Smooth muscle cell (in vitro differentiated cells): ENCODE measurements around the gene PARVA. TPM values are rescaled to one million over a fixed set of nuclear protein-coding genes. Genes with fewer than 3 reads are reported as not detected.

Experiments
- DNase-seq: peaks from one replicate; lab custom pipeline; 2025; ENCODE audit not compliant: unreplicated experiment; lab: John Stamatoyannopoulos, UW
- H2AFZ ChIP-seq: fragments of 200-600 bp; sonication (generic); 2 replicates; pipeline ENCODE4 v1.6.0; 2016; ENCODE audit warnings: antibody characterized with exemption, low read depth, mild to moderate bottlenecking
- H3F3A ChIP-seq: fragments of 200-600 bp; sonication (generic); 2 replicates; pipeline ENCODE4 v1.6.0; 2017; ENCODE audit warnings: antibody characterized with exemption, low read depth
- H3K27ac ChIP-seq: fragments of 200-600 bp; sonication (generic); 2 replicates; pipeline ENCODE4 v1.5.1; 2016; ENCODE audit warnings: low read depth, mild to moderate bottlenecking
- H3K27me3 ChIP-seq: fragments of 200-600 bp; sonication (generic); 2 replicates; pipeline ENCODE4 v1.6.1; 2016; ENCODE audit warnings: low read depth, mild to moderate bottlenecking
- H3K36me3 ChIP-seq: fragments of 200-600 bp; sonication (generic); 2 replicates; pipeline ENCODE4 v1.5.1; 2016; ENCODE audit warnings: low read depth
- H3K4me1 ChIP-seq: fragments of 200-600 bp; sonication (generic); 2 replicates; pipeline ENCODE4 v1.5.1; 2016; ENCODE audit warnings: low read depth
- H3K4me2 ChIP-seq: fragments of 200-600 bp; sonication (generic); 2 replicates; pipeline ENCODE4 v1.6.0; 2016; ENCODE audit warnings: mild to moderate bottlenecking
- H3K4me3 ChIP-seq: fragments of 200-600 bp; sonication (generic); 2 replicates; pipeline ENCODE4 v1.5.1; 2016; ENCODE audit warnings: mild to moderate bottlenecking
- H3K79me2 ChIP-seq: fragments of 200-600 bp; sonication (generic); 2 replicates; pipeline ENCODE4 v1.6.0; 2016; ENCODE audit warnings: low read depth, mild to moderate bottlenecking
- H3K9ac ChIP-seq: fragments of 200-600 bp; sonication (generic); 2 replicates; pipeline ENCODE4 v1.6.0; 2016; ENCODE audit warnings: low read depth
- H3K9me3 ChIP-seq: fragments of 200-600 bp; sonication (generic); replicated peaks from 2 replicates; pipeline ENCODE4 v1.5.1; 2016; ENCODE audit warnings: low read depth
- H4K20me1 ChIP-seq: fragments of 200-600 bp; sonication (generic); 2 replicates; pipeline ENCODE4 v1.6.0; 2016; ENCODE audit warnings: low read depth
- WGBS: methylation state at CpG from one replicate; pipeline ENCODE4 v1.1.7; 2016; ENCODE audit warnings: low lambda C conversion rate; 5-methylcytosine and 5-hydroxymethylcytosine counted together
- polyA plus RNA-seq: library from polyadenylated mRNA; unstranded; fragments of >200 nt; fragmentation: Nextera tagmentation; extraction: Ambion mirVana; gene quantifications from 2 replicates; pipeline ENCODE4 v1.2.1, GENCODE V29; 2016
- total RNA-seq: library from RNA; depleted of rRNA; stranded (reverse); fragments of >200 nt; gene quantifications from 2 replicates; pipeline ENCODE4 v1.2.3, GENCODE V29; 2014
- TF ChIP-seq, protein P1 (sequence below): fragments of 200-600 bp; sonication (generic); IDR thresholded peaks from 2 replicates; pipeline ENCODE4 v1.5.1; 2017; ENCODE audit warnings: borderline replicate concordance, mild to moderate bottlenecking, antibody characterized with exemption; ENCODE audit not compliant: insufficient read depth, poor library complexity, severe bottlenecking

PARVA gene
- total and polyA plus RNA-seq, 2 experiments from 2014 or later, result 73.9 to 99.4 TPM

- peaks cover 100% of the 10 kb centered on the region for H3K79me2 ChIP-seq
- no peak overlapping the region for H3K4me3 ChIP-seq
- no peaks in the 10 kb centered on the region for H3K9me3 ChIP-seq
- no peak for DNase-seq
- H3K4me2 ChIP-seq, result no peak overlapping the region
- no peaks in the 10 kb centered on the region for H3K4me1 ChIP-seq
- H3K36me3 ChIP-seq, result peaks cover 8% of the 10 kb centered on the region
- no peak overlapping the region for H2AFZ ChIP-seq
- peaks cover 47% of the 10 kb centered on the region for H4K20me1 ChIP-seq
- 97% methylated on average over 2 of the region's 2 CpGs for WGBS
- no peaks in the 10 kb centered on the region for H3F3A ChIP-seq
- TF ChIP-seq, protein P1, sequence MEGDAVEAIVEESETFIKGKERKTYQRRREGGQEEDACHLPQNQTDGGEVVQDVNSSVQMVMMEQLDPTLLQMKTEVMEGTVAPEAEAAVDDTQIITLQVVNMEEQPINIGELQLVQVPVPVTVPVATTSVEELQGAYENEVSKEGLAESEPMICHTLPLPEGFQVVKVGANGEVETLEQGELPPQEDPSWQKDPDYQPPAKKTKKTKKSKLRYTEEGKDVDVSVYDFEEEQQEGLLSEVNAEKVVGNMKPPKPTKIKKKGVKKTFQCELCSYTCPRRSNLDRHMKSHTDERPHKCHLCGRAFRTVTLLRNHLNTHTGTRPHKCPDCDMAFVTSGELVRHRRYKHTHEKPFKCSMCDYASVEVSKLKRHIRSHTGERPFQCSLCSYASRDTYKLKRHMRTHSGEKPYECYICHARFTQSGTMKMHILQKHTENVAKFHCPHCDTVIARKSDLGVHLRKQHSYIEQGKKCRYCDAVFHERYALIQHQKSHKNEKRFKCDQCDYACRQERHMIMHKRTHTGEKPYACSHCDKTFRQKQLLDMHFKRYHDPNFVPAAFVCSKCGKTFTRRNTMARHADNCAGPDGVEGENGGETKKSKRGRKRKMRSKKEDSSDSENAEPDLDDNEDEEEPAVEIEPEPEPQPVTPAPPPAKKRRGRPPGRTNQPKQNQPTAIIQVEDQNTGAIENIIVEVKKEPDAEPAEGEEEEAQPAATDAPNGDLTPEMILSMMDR, result no peak
- no peak overlapping the region for H3K9ac ChIP-seq
- no peak overlapping the region for H3K27ac ChIP-seq
- H3K27me3 ChIP-seq, result no peaks in the 10 kb centered on the region
Observed at GRCh38 chr11:12465332-12465731, 88.0 kb downstream of the PARVA start.

DNA sequence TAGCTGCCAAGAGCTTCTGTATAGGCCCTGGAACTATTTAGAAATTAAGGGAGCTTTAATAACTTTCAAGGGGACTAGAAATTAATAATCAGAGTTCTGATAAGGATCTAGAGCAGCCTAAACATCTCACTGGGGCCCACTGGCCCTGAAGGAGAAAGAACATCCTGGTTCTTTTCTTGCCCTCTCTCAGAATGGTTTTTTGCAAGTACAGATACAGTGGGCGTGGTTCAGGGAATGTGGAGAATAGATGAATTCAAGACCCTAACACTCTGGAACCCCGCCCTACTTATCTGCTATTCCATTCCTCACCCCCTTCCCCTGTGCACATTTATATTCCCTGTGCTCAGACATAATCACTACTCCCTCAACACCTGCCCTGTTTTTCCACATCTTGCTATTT lies 90.2 kb downstream of the PARVA start:
- TF ChIP-seq, protein P1, result no peak
- H3K9me3 ChIP-seq, result no peaks in the 10 kb centered on the region
- no peak overlapping the region for H3K9ac ChIP-seq
- no peak overlapping the region for H3K4me2 ChIP-seq
- 97% methylated on average over 2 of the region's 2 CpGs for WGBS
- H2AFZ ChIP-seq, result no peak overlapping the region
- peaks cover 65% of the 10 kb centered on the region for H4K20me1 ChIP-seq
- H3K4me1 ChIP-seq, result peaks cover 7% of the 10 kb centered on the region
- H3K27me3 ChIP-seq, result no peaks in the 10 kb centered on the region
- H3K4me3 ChIP-seq, result no peak overlapping the region
- peaks cover 100% of the 10 kb centered on the region for H3K79me2 ChIP-seq
- H3F3A ChIP-seq, result no peaks in the 10 kb centered on the region
- no peak for DNase-seq
- H3K27ac ChIP-seq, result no peak overlapping the region
- peaks cover 8% of the 10 kb centered on the region for H3K36me3 ChIP-seq

DNA sequence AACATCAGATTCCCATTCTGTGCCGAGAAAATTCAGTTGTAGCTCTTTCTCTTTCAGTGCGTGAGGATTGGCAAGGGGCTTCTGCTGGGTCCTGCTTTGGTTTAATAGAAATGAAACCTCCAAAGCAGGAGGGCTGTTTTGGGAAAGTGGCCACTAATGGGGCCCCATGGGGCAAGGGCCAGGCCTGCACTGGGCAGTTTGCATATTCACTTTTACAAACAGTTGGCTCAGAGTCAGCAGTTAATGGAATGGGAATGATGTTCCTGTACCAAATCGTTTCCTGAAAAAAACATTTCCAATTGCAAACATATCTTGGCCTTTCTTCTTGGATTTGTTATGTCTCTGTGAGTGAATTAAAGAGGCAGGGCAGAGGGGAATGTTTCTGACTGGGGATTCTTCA lies 92.1 kb downstream of the PARVA start:
- Histone ChIP-seq H3K4me1 (peaks cover 14% of the 10 kb centered on the region), H3K4me2 (no peak overlapping the region), H3K79me2 (peaks cover 88% of the 10 kb centered on the region), H3K27ac (no peak overlapping the region), H3K36me3 (peaks cover 1% of the 10 kb centered on the region), H2AFZ (no peak overlapping the region), H3K9me3 (no peaks in the 10 kb centered on the region), H4K20me1 (peaks cover 75% of the 10 kb centered on the region), H3F3A (no peaks in the 10 kb centered on the region), H3K4me3 (no peak overlapping the region), H3K9ac (no peak overlapping the region), H3K27me3 (no peaks in the 10 kb centered on the region)
- 67% methylated on average over 3 of the region's 3 CpGs for WGBS
- TF ChIP-seq, protein P1, result no peak
- no peak for DNase-seq

GRCh38 chr11:12470236-12470635 lies 92.9 kb downstream of the PARVA start:
- Histone ChIP-seq H3K36me3 (no peaks in the 10 kb centered on the region), H3F3A (no peaks in the 10 kb centered on the region), H3K4me3 (no peak overlapping the region), H2AFZ (no peak overlapping the region), H3K27me3 (no peaks in the 10 kb centered on the region), H3K79me2 (peaks cover 80% of the 10 kb centered on the region), H3K4me2 (no peak overlapping the region), H3K4me1 (peaks cover 14% of the 10 kb centered on the region), H3K9me3 (no peaks in the 10 kb centered on the region), H4K20me1 (peaks cover 76% of the 10 kb centered on the region), H3K9ac (no peak overlapping the region), H3K27ac (no peak overlapping the region)
- TF ChIP-seq, protein P1, result no peak
- 74% methylated on average over 2 of the region's 2 CpGs for WGBS
- DNase-seq, result no peak
